Lower lobe of right lung (tissue), 2 donors: Measurements from ENCODE around the gene OPRPN. TPM values are rescaled to one million over a fixed set of nuclear protein-coding genes. Genes with fewer than 3 reads are reported as not detected.

Experiments
- ATAC-seq, 2 donors: fragments of 200-7000 bp; cut with Tn5 transposase; one replicate each; pipeline ENCODE4 v1.9.1; 2020 to 2022; ENCODE audit warnings: mild to moderate bottlenecking in 2 of 2, moderate library complexity in 2 of 2
- DNase-seq: peaks from one replicate; pipeline ENCODE4 v3.0.0-alpha.2; 2020
- H3K27ac ChIP-seq: fragments of 200-600 bp; one replicate; pipeline ENCODE4 v1.8.0; 2022
- H3K27me3 ChIP-seq: fragments of 200-600 bp; one replicate; pipeline ENCODE4 v1.8.0; 2022; ENCODE audit warnings: low read depth
- H3K36me3 ChIP-seq: fragments of 200-600 bp; one replicate; pipeline ENCODE4 v1.8.0; 2022; ENCODE audit warnings: mild to moderate bottlenecking
- H3K4me1 ChIP-seq: fragments of 200-600 bp; one replicate; pipeline ENCODE4 v1.8.0; 2022
- H3K4me3 ChIP-seq: fragments of 200-600 bp; one replicate; pipeline ENCODE4 v1.8.0; 2022; ENCODE audit warnings: mild to moderate bottlenecking
- H3K9me3 ChIP-seq: fragments of 200-600 bp; one replicate; pipeline ENCODE4 v1.8.0; 2022
- CTCF ChIP-seq: fragments of 200-600 bp; IDR thresholded peaks from one replicate; pipeline ENCODE4 v1.8.0; 2022; ENCODE audit warnings: antibody characterized with exemption, mild to moderate bottlenecking
- intact Hi-C: fragments of 100-400 bp; cut with DNase I; formaldehyde crosslinking; loops from one replicate; pipeline ENCODE4 v1.11.0; 2022
- total RNA-seq: library from RNA; stranded (reverse); fragmentation: NEBNext Ultra II Directional; extraction: Animal tissue kit (Norgen Biotek cat#: 25700); gene quantifications from one replicate; pipeline ENCODE4 v1.2.1, GENCODE V29; 2021
- donor health status: DM: no; HTN: yes; CAD: no; lungs with severe emphysema.

Gene OPRPN
- total RNA-seq, 1 donor from 2014 or later = not detected

GRCh38 chr4:70392057-70392776 is 5.5 kb upstream of the OPRPN start:
- no peak for ATAC-seq
- H3K9me3 ChIP-seq = no peaks in the 10 kb centered on the region
- no peak for TF ChIP-seq CTCF

GRCh38 chr4:70399319-70399718 is 1.6 kb downstream of the OPRPN start:
- Histone ChIP-seq H3K9me3 (no peaks in the 10 kb centered on the region), H3K4me3 (no peak overlapping the region), H3K4me1 (no peaks in the 10 kb centered on the region), H3K36me3 (no peaks in the 10 kb centered on the region), H3K27me3 (no peaks in the 10 kb centered on the region), H3K27ac (no peak overlapping the region)
- ATAC-seq = no peak
- intact Hi-C loops = no loop called here
- TF ChIP-seq CTCF = no peak
- DNase-seq = no peak

More at GRCh38 chr4:70392057-70392776, 5.5 kb upstream of the OPRPN start:
- Histone ChIP-seq H3K4me3 (no peak overlapping the region), H3K27me3 (no peaks in the 10 kb centered on the region), H3K36me3 (no peaks in the 10 kb centered on the region), H3K27ac (no peak overlapping the region), H3K4me1 (no peaks in the 10 kb centered on the region)
- intact Hi-C loops = no loop called here
- no peak for DNase-seq

GRCh38 chr4:70402762-70403161 is 5.0 kb downstream of the OPRPN start:
- ATAC-seq (no peak), DNase-seq (no peak)
- no peak for TF ChIP-seq CTCF
- H3K36me3 ChIP-seq = no peaks in the 10 kb centered on the region
- no peak overlapping the region for H3K4me3 ChIP-seq
- intact Hi-C loops = no loop called here
- no peaks in the 10 kb centered on the region for H3K9me3 ChIP-seq
- no peaks in the 10 kb centered on the region for H3K27me3 ChIP-seq
- no peaks in the 10 kb centered on the region for H3K4me1 ChIP-seq
- H3K27ac ChIP-seq = no peak overlapping the region

- no peak for TF ChIP-seq CTCF
- ATAC-seq (no peak), DNase-seq (no peak)
- Histone ChIP-seq H3K27me3 (no peaks in the 10 kb centered on the region), H3K27ac (no peak overlapping the region), H3K9me3 (no peaks in the 10 kb centered on the region), H3K4me1 (no peaks in the 10 kb centered on the region), H3K36me3 (no peaks in the 10 kb centered on the region), H3K4me3 (no peak overlapping the region)
- intact Hi-C loops = no loop called here
Observed at GRCh38 chr4:70405765-70406164, 8.0 kb downstream of the OPRPN start.

GRCh38 chr4:70425306-70425705 is 27.6 kb downstream of the OPRPN start:
- DNase-seq = no peak
- intact Hi-C loops = no loop called here
- ATAC-seq = no peak
- Histone ChIP-seq H3K36me3 (no peaks in the 10 kb centered on the region), H3K4me1 (no peaks in the 10 kb centered on the region), H3K27me3 (no peaks in the 10 kb centered on the region), H3K27ac (no peak overlapping the region), H3K4me3 (no peak overlapping the region), H3K9me3 (no peaks in the 10 kb centered on the region)
- TF ChIP-seq CTCF = no peak
